Motor neuron (in vitro differentiated cells): ENCODE data around the gene SPOCD1. TPM values are rescaled to one million over a fixed set of nuclear protein-coding genes. Genes with fewer than 3 reads are reported as not detected.

ENCODE experiments used
- ATAC-seq, 8 experiments: fragments of 200-7000 bp; cut with Tn5 transposase; replicated peaks in 6 of 8; 2 replicates each; pipeline ENCODE4 v1.8.0; 2021; ENCODE audit warnings: mild to moderate bottlenecking in 8 of 8, moderate library complexity in 8 of 8
- H3K27ac ChIP-seq, 2 donors: fragments of 250-450 bp; sonication (Bioruptor Pico); 2 replicates each; pipeline ENCODE4 v1.9.0; 2021; ENCODE audit warnings: antibody characterized with exemption in 2 of 2, mild to moderate bottlenecking in 2 of 2, moderate library complexity in 1 of 2
- H3K4me1 ChIP-seq, 2 donors: fragments of 250-450 bp; sonication (Bioruptor Pico); replicated peaks in 1 of 2; 2 replicates each; pipeline ENCODE4 v1.6.1; 2021; ENCODE audit warnings: antibody characterized with exemption in 2 of 2, mild to moderate bottlenecking in 2 of 2, moderate library complexity in 1 of 2
- H3K4me3 ChIP-seq, 5 donors: fragments of 250-450 bp; sonication (Bioruptor Pico); 2 replicates each; pipeline ENCODE4 v1.9.0; 2021; ENCODE audit warnings: antibody characterized with exemption in 5 of 5, mild to moderate bottlenecking in 5 of 5, moderate library complexity in 4 of 5
- WGBS, 10 experiments: fragments of 450-650 bp; shearing (Covaris generic); methylation state at CpG; one replicate each; pipeline ENCODE4 v1.0.0; 2022; 5-methylcytosine and 5-hydroxymethylcytosine counted together
- in situ Hi-C, 9 experiments: fragments of 400-800 bp; cut with MboI; loops; one replicate each; pipeline ENCODE4 v1.15.0; 2021; ENCODE audit warnings: low sequenced_read_pairs in 9 of 9, low pct_unique_long_range_greater_than_20kb in 2 of 9; ENCODE audit not compliant: unreplicated experiment in 9 of 9
- total RNA-seq, 8 experiments: library from RNA; unstranded; fragments of 300-600 nt; gene quantifications; 2 replicates each; pipeline versions ENCODE4 v1.2.3 to v1.2.4, GENCODE V29; 2022

The SPOCD1 gene
- 1 to 10 TPM in 3 of 8 experiments, under 1 TPM in 5; 0.05 to 4.0 (median 0.65) TPM for total RNA-seq

GRCh38 chr1:31815752-31816500 is at the start of gene SPOCD1:
SPOCD1 (minus strand) TSS chr1:31816022; CDS start chr1:31815333, 689 bp downstream.
- peaks cover 2 to 10% of the 10 kb centered on the region in 2 donors for H3K4me1 ChIP-seq
- in situ Hi-C loops: loop anchor here in 2 of 9 experiments (10.0 to 25.0 kb wide), 2 partner anchors 146 to 149 kb away; no protein-coding TSS in a partner anchor
- ATAC-seq: peak; percentile 13 to 92 (median 36)
- H3K4me3 ChIP-seq: no peak within 1 kb of the TSS
- WGBS, 10 experiments: 27 to 100% (median 59%) methylated on average over 1 to 18 of the region's 23 CpGs
- H3K27ac ChIP-seq: no peak within 1 kb of the TSS

- WGBS, 10 experiments: 73 to 100% (median 90%) methylated on average over 1 to 4 of the region's 4 CpGs; no CpG with 5 or more reads in 1 of the 10 experiments
- ATAC-seq: no peak
- no peak overlapping the region for H3K4me3 ChIP-seq
- H3K27ac ChIP-seq: no peak overlapping the region
- H3K4me1 ChIP-seq: no peaks in the 10 kb centered on the region
- in situ Hi-C loops: no loop called here
Observed at GRCh38 chr1:31862071-31862470, 46.2 kb upstream of the SPOCD1 start.

- Histone ChIP-seq H3K4me1 (no peaks in the 10 kb centered on the region), H3K27ac (no peak overlapping the region), H3K4me3 (no peak overlapping the region)
- in situ Hi-C loops: no loop called here
- no peak for ATAC-seq
- 0 to 79% (median 53%) methylated on average over 1 to 5 of the region's 5 CpGs; no CpG with 5 or more reads in 2 of the 10 experiments for WGBS, 10 experiments
Observed at GRCh38 chr1:31861346-31861745, 45.5 kb upstream of the SPOCD1 start.

GRCh38 chr1:31860581-31860980 is 44.8 kb upstream of the SPOCD1 start:
- Histone ChIP-seq H3K4me3 (no peak overlapping the region), H3K4me1 (peaks cover 0 to 2% of the 10 kb centered on the region in 2 donors), H3K27ac (no peak overlapping the region)
- 19 to 100% (median 88%) methylated on average over 1 to 5 of the region's 7 CpGs; no CpG with 5 or more reads in 1 of the 10 experiments for WGBS, 10 experiments
- in situ Hi-C loops: no loop called here
- no peak for ATAC-seq

- Histone ChIP-seq H3K27ac (no peak overlapping the region), H3K4me3 (no peak overlapping the region), H3K4me1 (peaks cover 3 to 8% of the 10 kb centered on the region in 2 donors)
- in situ Hi-C loops: no loop called here
- no peak for ATAC-seq
- 60 to 90% (median 72%) methylated on average over 1 to 2 of the region's 2 CpGs; no CpG with 5 or more reads in 5 of the 10 experiments for WGBS, 10 experiments
Observed at GRCh38 chr1:31859719-31860118, 43.9 kb upstream of the SPOCD1 start.

- Histone ChIP-seq H3K4me3 (no peak overlapping the region), H3K4me1 (peaks cover 3 to 8% of the 10 kb centered on the region in 2 donors), H3K27ac (no peak overlapping the region)
- ATAC-seq: no peak
- 70 to 100% (median 93%) methylated on average over 2 to 3 of the region's 3 CpGs; no CpG with 5 or more reads in 2 of the 10 experiments for WGBS, 10 experiments
- in situ Hi-C loops: no loop called here
Observed at GRCh38 chr1:31859044-31859443, 43.2 kb upstream of the SPOCD1 start.

GRCh38 chr1:31857863-31858262 is 42.0 kb upstream of the SPOCD1 start:
- H3K4me1 ChIP-seq: peaks cover 3 to 8% of the 10 kb centered on the region in 2 donors
- no peak overlapping the region for H3K27ac ChIP-seq
- in situ Hi-C loops: no loop called here
- ATAC-seq: no peak
- no peak overlapping the region for H3K4me3 ChIP-seq
- 51 to 100% (median 85%) methylated on average over 1 to 6 of the region's 6 CpGs; no CpG with 5 or more reads in 1 of the 10 experiments for WGBS, 10 experiments

GRCh38 chr1:31856140-31856539 is 40.3 kb upstream of the SPOCD1 start:
- H3K4me1 ChIP-seq: peaks cover 3 to 8% of the 10 kb centered on the region in 2 donors
- in situ Hi-C loops: no loop called here
- H3K4me3 ChIP-seq: no peak overlapping the region
- H3K27ac ChIP-seq: no peak overlapping the region
- ATAC-seq: no peak
- 71 to 93% (median 90%) methylated on average over 2 to 6 of the region's 6 CpGs; no CpG with 5 or more reads in 1 of the 10 experiments for WGBS, 10 experiments

GRCh38 chr1:31855038-31855845 is 39.4 kb upstream of the SPOCD1 start:
- in situ Hi-C loops: no loop called here
- Histone ChIP-seq H3K4me1 (peaks cover 3 to 8% of the 10 kb centered on the region in 2 donors), H3K27ac (no peak overlapping the region), H3K4me3 (no peak overlapping the region)
- 56 to 91% (median 80%) methylated on average over 1 to 10 of the region's 12 CpGs; no CpG with 5 or more reads in 2 of the 10 experiments for WGBS, 10 experiments
- peak in 6 of 8 experiments; percentile 41 to 84 (median 54) for ATAC-seq

GRCh38 chr1:31849653-31850052 is 33.8 kb upstream of the SPOCD1 start:
- Histone ChIP-seq H3K27ac (no peak overlapping the region), H3K4me1 (peaks cover 3 to 5% of the 10 kb centered on the region in 2 donors), H3K4me3 (no peak overlapping the region)
- WGBS, 10 experiments: 60 to 90% (median 74%) methylated on average over 1 to 5 of the region's 5 CpGs; no CpG with 5 or more reads in 1 of the 10 experiments
- in situ Hi-C loops: no loop called here
- ATAC-seq: no peak

GRCh38 chr1:31848381-31848897 is 32.6 kb upstream of the SPOCD1 start:
- no peak overlapping the region for H3K27ac ChIP-seq
- WGBS, 10 experiments: 92 to 100% (median 100%) methylated on average over 1 to 3 of the region's 11 CpGs; no CpG with 5 or more reads in 5 of the 10 experiments
- peaks cover 3 to 5% of the 10 kb centered on the region in 2 donors for H3K4me1 ChIP-seq
- in situ Hi-C loops: no loop called here
- no peak for ATAC-seq
- no peak overlapping the region for H3K4me3 ChIP-seq

GRCh38 chr1:31846484-31846883 is 30.7 kb upstream of the SPOCD1 start:
- in situ Hi-C loops: no loop called here
- no peak overlapping the region for H3K4me3 ChIP-seq

GRCh38 chr1:31843506-31843905 is 27.7 kb upstream of the SPOCD1 start:
- no peak for ATAC-seq
- in situ Hi-C loops: no loop called here
- Histone ChIP-seq H3K4me3 (no peak overlapping the region), H3K4me1 (no peaks in the 10 kb centered on the region), H3K27ac (no peak overlapping the region)
- 8 to 100% (median 83%) methylated on average over 1 to 2 of the region's 2 CpGs; no CpG with 5 or more reads in 2 of the 10 experiments for WGBS, 10 experiments

More at GRCh38 chr1:31846484-31846883, 30.7 kb upstream of the SPOCD1 start:
- Histone ChIP-seq H3K4me1 (peaks cover 3 to 5% of the 10 kb centered on the region in 2 donors), H3K27ac (no peak overlapping the region)
- no peak for ATAC-seq
